Ishikawa (cell line): ENCODE data around the gene RABAC1.
A peak's percentile ranks its signal among the peaks of the same experiment; 100 is the strongest.

ENCODE experiments used
- CEBPB ChIP-seq: IDR thresholded peaks from 2 replicates; pipeline ENCODE4 v1.6.1; 2012
- FOXM1 ChIP-seq: IDR thresholded peaks from 2 replicates; pipeline ENCODE4 v1.6.1; 2012; ENCODE audit warnings: low read depth, borderline replicate concordance
- NFIC ChIP-seq: IDR thresholded peaks from 2 replicates; pipeline ENCODE4 v1.6.1; 2012
- RAD21 ChIP-seq: IDR thresholded peaks from 2 replicates; pipeline ENCODE4 v1.6.1; 2012; ENCODE audit warnings: low read depth
- REST ChIP-seq: IDR thresholded peaks from 2 replicates; pipeline ENCODE4 v1.6.1; 2012; ENCODE audit warnings: low read depth, mild to moderate bottlenecking
- TCF12 ChIP-seq: IDR thresholded peaks from 2 replicates; pipeline ENCODE4 v1.6.1; 2012; ENCODE audit warnings: low read depth
- YY1 ChIP-seq: IDR thresholded peaks from 2 replicates; pipeline ENCODE4 v1.6.1; 2012; ENCODE audit warnings: low read depth
- ZBTB7A ChIP-seq: IDR thresholded peaks from 2 replicates; pipeline ENCODE4 v1.6.1; 2012; ENCODE audit warnings: low read depth

GRCh38 chr19:41934849-41935374, 24.2 kb downstream of the RABAC1 start:
- TF ChIP-seq REST, result no peak
- peak; percentile 67 for TF ChIP-seq RAD21
- TF ChIP-seq CEBPB, result no peak
- no peak for TF ChIP-seq NFIC
- TF ChIP-seq TCF12, result no peak
- no peak for TF ChIP-seq ZBTB7A
- TF ChIP-seq YY1, result no peak
- no peak for TF ChIP-seq FOXM1
